ENCODE results near the gene TMEM184A. TPM values are rescaled to one million over a fixed set of nuclear protein-coding genes. Genes with fewer than 3 reads are reported as not detected.

The TMEM184A gene
- total and polyA plus RNA-seq, 2 donors (not counting 3 experiments of a cell fraction or from before 2014, with no cell fraction given): 0.48 TPM; not detected in 1

GRCh38 chr7:1563981-1564602 lies 8.1 kb upstream of the TMEM184A start:
- H3K4me3 ChIP-seq (replicated peaks in 1 of 3; ENCODE audit: insufficient read depth in 1 of 3, low read depth in 1 of 3, low read length in 3 of 3): no peak overlapping the region
- POLR2A ChIA-PET: no interaction called here
- no peaks in the 10 kb centered on the region for H4K20me1 ChIP-seq (replicated peaks; ENCODE audit: control insufficient read depth, extremely low read depth, insufficient read depth, low read length)
- peaks cover 5 to 11% of the 10 kb centered on the region in 2 experiments for H3K36me3 ChIP-seq (ENCODE audit: control insufficient read depth in 2 of 2, extremely low read depth in 1 of 2, insufficient read depth in 2 of 2, low read length in 2 of 2)
- FAIRE-seq: no peak
- H2AFZ ChIP-seq (ENCODE audit: low read depth, low read length): no peak overlapping the region
- TF ChIP-seq FOS (IDR thresholded peaks at IDR 0.05; ENCODE audit: borderline replicate concordance, insufficient read depth, low read length): no peak
- no peak for TF ChIP-seq CTCF (IDR thresholded peaks at IDR 0.05; ENCODE audit: extremely low read depth in 1 of 2, insufficient read depth in 1 of 2, low read depth in 1 of 2, low read length in 2 of 2)
- no peak for TF ChIP-seq POLR2A (IDR thresholded peaks at IDR 0.05; ENCODE audit: low read depth, low read length)
- no peak for TF ChIP-seq GATA2 (IDR thresholded peaks at IDR 0.05; ENCODE audit: insufficient read depth, insufficient read length, low read depth, low read length)
- TF ChIP-seq, protein P1, sequence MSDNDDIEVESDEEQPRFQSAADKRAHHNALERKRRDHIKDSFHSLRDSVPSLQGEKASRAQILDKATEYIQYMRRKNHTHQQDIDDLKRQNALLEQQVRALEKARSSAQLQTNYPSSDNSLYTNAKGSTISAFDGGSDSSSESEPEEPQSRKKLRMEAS (IDR thresholded peaks at IDR 0.05; ENCODE audit: insufficient read depth, insufficient read length): no peak
- TF ChIP-seq MYC (IDR thresholded peaks at IDR 0.05; ENCODE audit: low read depth, low read length): no peak
- no peak for TF ChIP-seq JUN (IDR thresholded peaks at IDR 0.05; ENCODE audit: borderline replicate concordance, insufficient read depth, insufficient read length, low read depth)
- TF ChIP-seq POLR2AphosphoS5 (IDR thresholded peaks at IDR 0.05; ENCODE audit: insufficient read depth, low read depth, low read length): no peak
- no peak for TF ChIP-seq EZH2 (IDR thresholded peaks at IDR 0.05; ENCODE audit: borderline replicate concordance, low read depth, low read length, severe bottlenecking)
- H3K9me1 ChIP-seq (replicated peaks; ENCODE audit: control insufficient read depth, extremely low read depth, insufficient read depth, low read length): no peaks in the 10 kb centered on the region
- H3K4me2 ChIP-seq (ENCODE audit: insufficient read depth, low read length): no peak overlapping the region
- dilution Hi-C loops (cut with MboI; ENCODE audit: extremely low pct_ligation_motif_present, low sequenced_read_pairs) (no loop called here), intact Hi-C loops (cut with micrococcal nuclease) (no loop called here)
- no peak overlapping the region for H3K27ac ChIP-seq (ENCODE audit: insufficient read depth, low read depth, low read length)
- CTCF ChIA-PET: no interaction called here
- H3K27me3 ChIP-seq (ENCODE audit: control insufficient read depth in 2 of 2, insufficient read depth in 2 of 2, low read length in 2 of 2): no peaks in the 10 kb centered on the region
- no peak for DNase-seq (ENCODE audit: low read depth, low spot score)
- no peak overlapping the region for H3K9ac ChIP-seq (replicated peaks; ENCODE audit: extremely low read depth, insufficient read depth, low read length)
- peaks cover 3% of the 10 kb centered on the region for H3K79me2 ChIP-seq (ENCODE audit: control insufficient read depth, insufficient read depth, low read length)
- no peaks in the 10 kb centered on the region for H3K4me1 ChIP-seq (ENCODE audit: control insufficient read depth, extremely low read depth, insufficient read depth, low read length)
- H3K9me3 ChIP-seq (replicated peaks; ENCODE audit: control insufficient read depth, insufficient read depth, low read length): no peaks in the 10 kb centered on the region
- no TSS peak for BruUV-seq (replicated peaks)

Data from endothelial cell of umbilical vein (primary cell).